NB4 (cell line): Measurements from ENCODE around the gene SPAG7.

Experiments
- DNase-seq: peaks from one replicate; pipeline ENCODE4 v3.0.0; 2010; ENCODE audit warnings: low read depth
- H3K4me3 ChIP-seq: one replicate; pipeline ENCODE4 v1.5.1; 2011; ENCODE audit warnings: mild to moderate bottlenecking, low read depth, low read length, moderate library complexity
- MYC ChIP-seq: IDR thresholded peaks from 2 replicates; pipeline ENCODE4 v1.6.1; 2011; ENCODE audit warnings: low read depth, low read length
- POLR2A ChIP-seq: IDR thresholded peaks from 2 replicates; pipeline ENCODE4 v1.6.1; 2011; ENCODE audit warnings: mild to moderate bottlenecking; ENCODE audit not compliant: insufficient read length; ENCODE audit errors: extremely low read depth
- TF ChIP-seq, protein P1 (sequence below): IDR thresholded peaks from 2 replicates; pipeline ENCODE4 v1.6.1; 2011; ENCODE audit warnings: low read depth, low read length
- TF ChIP-seq, protein P2 (sequence below): IDR thresholded peaks from one replicate; pipeline ENCODE4 v1.5.1; 2012; ENCODE audit warnings: low read depth, low read length

SPAG7 gene

DNA sequence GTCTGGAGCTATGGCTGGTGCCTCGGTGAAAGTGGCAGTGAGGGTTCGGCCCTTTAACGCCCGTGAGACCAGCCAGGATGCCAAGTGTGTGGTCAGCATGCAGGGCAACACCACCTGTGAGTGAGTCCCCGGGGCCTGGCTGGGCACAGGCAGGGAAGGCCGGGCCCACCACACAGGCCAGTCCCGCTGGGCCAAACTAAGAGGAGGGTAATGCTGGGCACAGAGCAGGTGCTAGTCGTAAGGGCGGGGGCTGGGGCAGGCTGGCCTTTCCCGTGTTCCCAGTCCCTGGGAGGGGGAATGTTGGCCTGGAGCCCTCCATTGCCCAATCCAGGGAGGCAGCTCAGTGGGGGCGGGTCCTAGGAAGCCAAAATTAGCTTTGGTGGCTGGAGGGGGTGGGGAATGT lies 32.6 kb upstream of the SPAG7 start:
- TF ChIP-seq MYC (no peak), POLR2A (no peak)
- TF ChIP-seq, protein P1, sequence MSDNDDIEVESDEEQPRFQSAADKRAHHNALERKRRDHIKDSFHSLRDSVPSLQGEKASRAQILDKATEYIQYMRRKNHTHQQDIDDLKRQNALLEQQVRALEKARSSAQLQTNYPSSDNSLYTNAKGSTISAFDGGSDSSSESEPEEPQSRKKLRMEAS, result no peak
- TF ChIP-seq, protein P2, sequence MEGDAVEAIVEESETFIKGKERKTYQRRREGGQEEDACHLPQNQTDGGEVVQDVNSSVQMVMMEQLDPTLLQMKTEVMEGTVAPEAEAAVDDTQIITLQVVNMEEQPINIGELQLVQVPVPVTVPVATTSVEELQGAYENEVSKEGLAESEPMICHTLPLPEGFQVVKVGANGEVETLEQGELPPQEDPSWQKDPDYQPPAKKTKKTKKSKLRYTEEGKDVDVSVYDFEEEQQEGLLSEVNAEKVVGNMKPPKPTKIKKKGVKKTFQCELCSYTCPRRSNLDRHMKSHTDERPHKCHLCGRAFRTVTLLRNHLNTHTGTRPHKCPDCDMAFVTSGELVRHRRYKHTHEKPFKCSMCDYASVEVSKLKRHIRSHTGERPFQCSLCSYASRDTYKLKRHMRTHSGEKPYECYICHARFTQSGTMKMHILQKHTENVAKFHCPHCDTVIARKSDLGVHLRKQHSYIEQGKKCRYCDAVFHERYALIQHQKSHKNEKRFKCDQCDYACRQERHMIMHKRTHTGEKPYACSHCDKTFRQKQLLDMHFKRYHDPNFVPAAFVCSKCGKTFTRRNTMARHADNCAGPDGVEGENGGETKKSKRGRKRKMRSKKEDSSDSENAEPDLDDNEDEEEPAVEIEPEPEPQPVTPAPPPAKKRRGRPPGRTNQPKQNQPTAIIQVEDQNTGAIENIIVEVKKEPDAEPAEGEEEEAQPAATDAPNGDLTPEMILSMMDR, result no peak
- no peak for DNase-seq
- H3K4me3 ChIP-seq, result no peak overlapping the region

DNA sequence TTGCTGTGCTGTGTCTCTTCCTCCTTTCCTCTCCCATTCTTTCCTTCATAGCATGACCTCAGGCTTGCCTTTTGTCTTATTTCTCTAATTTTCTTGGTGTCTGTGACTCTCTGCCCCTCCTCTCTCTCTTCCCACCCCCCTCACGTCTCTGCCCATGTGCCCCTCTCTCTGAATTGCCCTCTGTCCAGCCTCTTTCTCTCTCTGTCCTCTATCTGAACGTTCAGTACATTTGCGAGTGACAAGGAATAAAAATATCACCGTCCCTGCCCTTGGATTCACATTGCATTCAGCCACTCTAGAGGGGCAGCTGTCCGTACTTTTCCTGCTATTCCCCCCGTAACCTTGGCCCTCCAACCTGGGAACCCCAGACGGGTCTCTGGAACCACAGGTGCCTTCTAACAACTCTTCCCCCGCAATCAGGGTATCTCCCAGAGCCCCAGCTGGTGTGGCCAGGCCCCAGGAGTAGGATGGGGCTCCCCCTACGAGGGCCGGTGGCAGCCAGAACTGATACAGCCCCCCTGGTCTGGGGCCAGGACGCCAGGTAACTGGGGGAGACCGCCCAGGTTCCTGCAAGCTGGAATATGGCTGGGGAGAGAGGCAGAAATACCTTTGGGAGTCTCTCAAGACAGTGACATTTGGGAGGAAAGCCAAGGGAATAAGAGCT lies 31.9 kb upstream of the SPAG7 start:
- no peak for DNase-seq
- H3K4me3 ChIP-seq, result peak overlapping the region; percentile 58
- TF ChIP-seq, protein P2, result no peak
- TF ChIP-seq, protein P1, result no peak
- TF ChIP-seq MYC (no peak), POLR2A (no peak)

DNA sequence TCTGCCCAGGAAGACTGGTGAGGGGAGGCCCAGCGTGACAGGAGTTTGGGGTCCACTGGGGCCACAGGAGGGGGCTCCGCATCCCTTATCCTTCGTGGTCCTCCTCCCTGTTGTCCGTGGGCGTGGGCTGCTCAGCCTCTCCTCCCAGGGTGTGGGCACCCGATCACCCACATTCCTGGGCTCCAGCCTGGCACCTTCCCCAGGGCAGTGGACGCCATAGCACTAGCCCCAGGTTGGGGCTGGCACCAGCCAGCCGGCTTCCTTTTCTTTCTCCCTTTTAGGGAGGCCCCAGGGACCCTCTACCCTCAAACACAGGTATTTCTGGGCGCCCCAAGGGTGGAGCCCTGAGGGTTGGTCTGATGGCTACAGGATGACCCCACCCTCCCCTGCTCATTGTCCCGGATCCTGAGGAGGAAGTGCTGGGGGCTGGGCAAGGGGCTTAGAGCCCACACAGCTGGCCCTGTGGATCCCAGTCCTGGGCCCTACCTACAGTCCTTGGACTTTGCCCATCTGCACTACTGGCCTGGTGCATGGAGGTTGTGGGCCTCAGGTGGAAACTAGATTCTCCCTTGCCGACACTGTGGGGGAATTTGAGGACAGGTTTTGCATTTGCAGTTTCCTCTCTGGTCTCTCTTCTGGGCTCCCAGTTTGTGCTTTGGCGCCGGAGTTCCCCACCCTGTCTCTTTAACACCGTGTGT lies 31.3 kb upstream of the SPAG7 start:
- peak overlapping the region; percentile 58 for H3K4me3 ChIP-seq
- TF ChIP-seq POLR2A (no peak), MYC (no peak)
- TF ChIP-seq, protein P1, result no peak
- TF ChIP-seq, protein P2, result no peak
- no peak for DNase-seq

GRCh38 chr17:4998027-4998731 lies 30.6 kb upstream of the SPAG7 start:
- H3K4me3 ChIP-seq, result peak overlapping the region; percentile 58
- no peak for DNase-seq
- no peak for TF ChIP-seq POLR2A
- TF ChIP-seq, protein P1, result no peak
- TF ChIP-seq, protein P2, result no peak
- TF ChIP-seq MYC, result no peak

DNA sequence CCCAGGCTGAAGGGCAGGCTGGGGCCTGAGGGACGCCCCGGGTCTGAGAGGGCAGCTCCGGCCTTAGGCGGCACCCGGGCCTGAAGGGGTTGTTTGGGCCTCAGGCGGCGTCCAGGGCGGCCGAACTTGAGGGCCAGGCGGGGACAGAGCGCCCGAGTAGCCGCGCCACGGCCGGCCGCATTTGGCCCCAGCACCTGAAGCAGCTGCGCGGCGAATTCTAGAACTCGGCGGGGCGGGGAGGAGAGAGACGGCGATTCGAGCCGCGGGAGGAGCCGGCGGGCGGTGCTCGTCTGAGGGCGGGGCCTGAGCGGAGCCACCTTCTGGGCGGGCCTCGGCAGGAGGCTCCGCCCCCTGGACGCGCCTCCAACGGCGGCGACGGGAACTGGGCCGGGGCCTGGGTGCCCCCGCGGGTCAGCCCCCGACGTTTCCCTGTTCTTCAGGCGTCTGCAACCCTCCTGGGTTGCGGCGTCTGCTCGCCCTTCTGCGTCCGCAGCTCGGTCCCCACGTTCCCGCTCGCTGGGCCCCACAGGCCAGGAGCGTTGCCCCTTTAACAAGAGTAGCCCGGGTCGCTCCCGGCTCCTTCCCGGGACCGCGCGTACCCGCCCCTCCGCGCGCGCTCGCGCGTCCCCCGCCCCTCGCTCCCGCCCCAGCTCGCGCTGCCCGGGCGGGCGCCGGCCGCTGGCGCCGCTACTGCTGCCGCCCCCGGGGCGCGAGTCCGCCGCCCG lies 29.8 kb upstream of the SPAG7 start, which contains the start of the genes INCA1 and KIF1C:
TSS of gene INCA1 (minus strand) at position 221 of the 725 bp plus-strand sequence. CDS start 3,085 bp downstream, outside the sequence.
TSS of gene KIF1C (plus strand) at position 649 of the 725 bp plus-strand sequence. CDS start 2,297 bp downstream, outside the sequence.
- TF ChIP-seq MYC (no peak), POLR2A (peak; percentile 16)
- TF ChIP-seq, protein P1, result no peak
- TF ChIP-seq, protein P2, result no peak
- H3K4me3 ChIP-seq, result peak within 1 kb of the TSS; percentile 58
- peak; percentile 86 for DNase-seq
